DOHH2 (cell line): ENCODE results near the gene DNAJC2.

Experiments
- H3F3A ChIP-seq: fragments of 200-600 bp; sonication (generic), shearing (Covaris generic); 2 replicates; pipeline ENCODE4 v1.6.0; 2016; ENCODE audit warnings: antibody characterized with exemption, mild to moderate bottlenecking; ENCODE audit not compliant: control insufficient read depth, insufficient read depth
- H3K27ac ChIP-seq: fragments of 200-600 bp; sonication (generic); 2 replicates; pipeline ENCODE4 v1.5.1; 2014; ENCODE audit warnings: low read depth, mild to moderate bottlenecking, low read length, moderate library complexity
- H3K27me3 ChIP-seq: fragments of 200-600 bp; sonication (generic); 2 replicates; pipeline ENCODE4 v1.6.1; 2014; ENCODE audit warnings: mild to moderate bottlenecking, low read length, mixed read lengths; ENCODE audit not compliant: control insufficient read depth
- H3K36me3 ChIP-seq: fragments of 200-600 bp; sonication (generic); 2 replicates; pipeline ENCODE4 v1.6.1; 2014; ENCODE audit warnings: mild to moderate bottlenecking, low read length, moderate library complexity, mixed read lengths; ENCODE audit not compliant: control insufficient read depth
- H3K4me1 ChIP-seq: fragments of 200-600 bp; sonication (generic); 2 replicates; pipeline ENCODE4 v1.6.1; 2014; ENCODE audit warnings: mild to moderate bottlenecking, low read length, mixed read lengths; ENCODE audit not compliant: control insufficient read depth
- H3K4me2 ChIP-seq: fragments of 200-600 bp; sonication (generic); 2 replicates; pipeline ENCODE4 v1.6.0; 2014; ENCODE audit warnings: mild to moderate bottlenecking, low read length, moderate library complexity
- H3K4me3 ChIP-seq: fragments of 200-600 bp; sonication (generic); 2 replicates; pipeline ENCODE4 v1.5.1; 2014; ENCODE audit warnings: mild to moderate bottlenecking, low read length, mixed read lengths
- H3K79me2 ChIP-seq: fragments of 200-600 bp; sonication (generic); 2 replicates; pipeline ENCODE4 v1.6.1; 2014; ENCODE audit warnings: mild to moderate bottlenecking, low read length, mixed read lengths; ENCODE audit not compliant: control insufficient read depth
- H3K9me2 ChIP-seq: fragments of 200-600 bp; sonication (generic); replicated peaks from 2 replicates; pipeline ENCODE4 v1.6.1; 2014; ENCODE audit warnings: mild to moderate bottlenecking, low read length, mixed read lengths; ENCODE audit not compliant: control insufficient read depth
- H3K9me3 ChIP-seq: fragments of 200-600 bp; sonication (generic); 2 replicates; pipeline ENCODE4 v1.6.1; 2014; ENCODE audit warnings: antibody characterized with exemption, low read length, mixed read lengths; ENCODE audit not compliant: control insufficient read depth, insufficient read depth
- H4K20me1 ChIP-seq: fragments of 200-600 bp; sonication (generic); 2 replicates; pipeline ENCODE4 v1.6.0; 2014; ENCODE audit warnings: low read depth, mild to moderate bottlenecking, antibody characterized with exemption, low read length, moderate library complexity; ENCODE audit not compliant: control insufficient read depth, insufficient read depth
- CTCF ChIP-seq: fragments of 200-600 bp; sonication (generic); IDR thresholded peaks from one replicate; pipeline ENCODE4 v1.5.1; 2014; ENCODE audit warnings: antibody characterized with exemption, mild to moderate bottlenecking, low read depth, low read length; ENCODE audit not compliant: poor library complexity, severe bottlenecking
- EZH2phosphoT487 ChIP-seq: fragments of 200-600 bp; sonication (generic); IDR thresholded peaks from 2 replicates; pipeline ENCODE4 v1.6.1; 2017; ENCODE audit warnings: borderline replicate concordance, mild to moderate bottlenecking, antibody characterized with exemption, low read length, moderate library complexity, mixed read lengths

Gene DNAJC2

GRCh38 chr7:103349805-103350204 lies 5.2 kb upstream of the DNAJC2 start:
- no peak for TF ChIP-seq CTCF
- TF ChIP-seq EZH2phosphoT487, result no peak
- peak overlapping the region; percentile 85 for H3K4me3 ChIP-seq

GRCh38 chr7:103348959-103349358 lies 4.4 kb upstream of the DNAJC2 start:
- H3K9me3 ChIP-seq, result no peaks in the 10 kb centered on the region
- H3F3A ChIP-seq, result no peaks in the 10 kb centered on the region
- H3K4me2 ChIP-seq, result peak overlapping the region; percentile 72
- no peaks in the 10 kb centered on the region for H3K9me2 ChIP-seq
- peaks cover 55% of the 10 kb centered on the region for H3K36me3 ChIP-seq
- H4K20me1 ChIP-seq, result peaks cover 4% of the 10 kb centered on the region; the same call in 1 of the 2 replicates
- TF ChIP-seq EZH2phosphoT487 (no peak), CTCF (no peak)
- H3K4me3 ChIP-seq, result peak overlapping the region; percentile 85
- H3K4me1 ChIP-seq, result peaks cover 43% of the 10 kb centered on the region
- no peak overlapping the region for H3K27ac ChIP-seq
- H3K79me2 ChIP-seq, result peaks cover 86% of the 10 kb centered on the region
- no peaks in the 10 kb centered on the region for H3K27me3 ChIP-seq

More at GRCh38 chr7:103349805-103350204, 5.2 kb upstream of the DNAJC2 start:
- Histone ChIP-seq H3K4me2 (peak overlapping the region; percentile 72), H3K9me2 (no peaks in the 10 kb centered on the region), H3K36me3 (peaks cover 57% of the 10 kb centered on the region), H3K27me3 (no peaks in the 10 kb centered on the region), H3K79me2 (peaks cover 86% of the 10 kb centered on the region), H4K20me1 (peaks cover 4% of the 10 kb centered on the region; the same call in 1 of the 2 replicates), H3K4me1 (peaks cover 43% of the 10 kb centered on the region), H3K27ac (no peak overlapping the region), H3F3A (no peaks in the 10 kb centered on the region; the same call in 1 of the 2 replicates), H3K9me3 (no peaks in the 10 kb centered on the region)

- no peaks in the 10 kb centered on the region for H3K27me3 ChIP-seq
- no peaks in the 10 kb centered on the region for H3K9me2 ChIP-seq
- H3K79me2 ChIP-seq, result peaks cover 86% of the 10 kb centered on the region
- peaks cover 45% of the 10 kb centered on the region for H3K4me1 ChIP-seq
- peak overlapping the region; percentile 72 for H3K4me2 ChIP-seq
- no peaks in the 10 kb centered on the region for H3K9me3 ChIP-seq
- H3K4me3 ChIP-seq, result peak overlapping the region; percentile 85
- TF ChIP-seq CTCF (no peak), EZH2phosphoT487 (no peak)
- H3F3A ChIP-seq, result no peaks in the 10 kb centered on the region
- H3K36me3 ChIP-seq, result peaks cover 55% of the 10 kb centered on the region
- no peak overlapping the region for H3K27ac ChIP-seq
- peaks cover 4% of the 10 kb centered on the region; the same call in 1 of the 2 replicates for H4K20me1 ChIP-seq
These were observed 3.9 kb upstream of the DNAJC2 start for GRCh38 chr7:103348452-103348851.
